Lung (tissue), 12 donors: Measurements from ENCODE around the gene APOL3. TPM values are rescaled to one million over a fixed set of nuclear protein-coding genes. Genes with fewer than 3 reads are reported as not detected.
A peak's percentile ranks its signal among the peaks of the same experiment; 100 is the strongest.

ENCODE experiments used
- ATAC-seq: fragments of 200-7000 bp; cut with Tn5 transposase; one replicate; pipeline ENCODE4 v1.9.1; 2020; ENCODE audit warnings: moderate number of reproducible peaks; ENCODE audit not compliant: insufficient read depth, low FRiP score
- DNase-seq, 3 donors: peaks; one replicate each; pipeline ENCODE4 v3.0.0-alpha.2; 2013 to 2017
- H3K27ac ChIP-seq, 2 donors: one replicate each; pipeline ENCODE4 v1.5.1; 2013; ENCODE audit warnings: mild to moderate bottlenecking in 2 of 2, moderate library complexity in 2 of 2, control low read depth in 1 of 2, inconsistent platforms in 1 of 2, low read depth in 1 of 2, low read length in 1 of 2
- H3K27me3 ChIP-seq, 3 donors: one replicate each; pipeline ENCODE4 v1.5.1; 2013; ENCODE audit warnings: low read length in 2 of 3; ENCODE audit not compliant: control insufficient read depth in 3 of 3, insufficient read depth in 3 of 3
- H3K36me3 ChIP-seq, 4 donors: one replicate each; pipeline ENCODE4 v1.5.1; 2013; ENCODE audit warnings: low read length in 4 of 4, mild to moderate bottlenecking in 1 of 4, moderate library complexity in 1 of 4; ENCODE audit not compliant: control insufficient read depth in 4 of 4, insufficient read depth in 4 of 4
- H3K4me1 ChIP-seq, 5 donors: one replicate each; pipeline ENCODE4 v1.5.1; 2013; ENCODE audit warnings: low read length in 5 of 5, mild to moderate bottlenecking in 2 of 5, moderate library complexity in 1 of 5; ENCODE audit not compliant: control insufficient read depth in 5 of 5, insufficient read depth in 5 of 5
- H3K4me3 ChIP-seq: one replicate; pipeline ENCODE4 v1.5.1; 2013; ENCODE audit warnings: mild to moderate bottlenecking, control low read depth, moderate library complexity
- H3K9ac ChIP-seq, 2 donors: one replicate each; pipeline ENCODE4 v1.5.1; 2013; ENCODE audit warnings: low read length in 2 of 2, control low read depth in 1 of 2; ENCODE audit not compliant: insufficient read depth in 1 of 2
- H3K9me3 ChIP-seq, 4 donors: one replicate each; pipeline ENCODE4 v1.5.1; 2013; ENCODE audit warnings: low read length in 3 of 4, mild to moderate bottlenecking in 1 of 4, moderate library complexity in 1 of 4; ENCODE audit not compliant: control insufficient read depth in 4 of 4, insufficient read depth in 3 of 4
- CTCF ChIP-seq: IDR thresholded peaks from 2 replicates; pipeline ENCODE4 v1.5.1; 2012; ENCODE audit warnings: mild to moderate bottlenecking; ENCODE audit errors: control extremely low read depth, extremely low read depth
- WGBS, 2 donors: extraction: QIAGEN DNeasy Blood & Tissue Kit; methylation state at CpG; one replicate each; pipeline ENCODE4 v1.1.7; 2013; 5-methylcytosine and 5-hydroxymethylcytosine counted together
- polyA plus RNA-seq, 2 donors: library from polyadenylated mRNA; stranded (reverse); fragments of 200-250 nt; gene quantifications; one replicate each; pipeline ENCODE4 v1.2.1, GENCODE V29; 2013
- total RNA-seq, 2 donors: library from RNA; depleted of rRNA in 1 of 2; stranded (reverse); fragments of >200 nt in 1 of 2; gene quantifications; one replicate each; pipeline ENCODE4 v1.2.1, GENCODE V29; 2014 to 2021
- donor health status: control.
- donor health status: control.
- donor health status: Bipolar disorder and iron deficiency.
- donor health status: healthy.
- donor health status: DM: yes; HTN: yes; CAD: no.

The APOL3 gene
- total and polyA plus RNA-seq, 4 donors, result 26.2 to 50.9 (median 44.7) TPM

- DNase-seq (no peak), ATAC-seq (no peak)
- Histone ChIP-seq H3K4me3 (no peak overlapping the region), H3K9me3 (no peaks in the 10 kb centered on the region), H3K36me3 (no peaks in the 10 kb centered on the region), H3K27ac (no peak overlapping the region), H3K4me1 (peaks cover 7 to 35% (median 14%) of the 10 kb centered on the region in 5 donors), H3K27me3 (no peaks in the 10 kb centered on the region), H3K9ac (no peak overlapping the region)
- TF ChIP-seq CTCF, result no peak
- 75 to 86% methylated on average over 5 of the region's 5 CpGs for WGBS, 2 donors
Measured at GRCh38 chr22:36199001-36199551, 38.5 kb upstream of the APOL3 start.

- Histone ChIP-seq H3K4me1 (peaks cover 7 to 35% (median 14%) of the 10 kb centered on the region in 5 donors), H3K27ac (no peak overlapping the region), H3K4me3 (no peak overlapping the region), H3K9me3 (no peaks in the 10 kb centered on the region), H3K36me3 (no peaks in the 10 kb centered on the region), H3K27me3 (no peaks in the 10 kb centered on the region), H3K9ac (no peak overlapping the region)
- DNase-seq (no peak), ATAC-seq (no peak)
- TF ChIP-seq CTCF, result no peak
- WGBS, 2 donors, result 88 to 91% methylated on average over 3 of the region's 3 CpGs
Measured at GRCh38 chr22:36198536-36198935, 38.0 kb upstream of the APOL3 start.

GRCh38 chr22:36197514-36198146 is 37.1 kb upstream of the APOL3 start:
- no peaks in the 10 kb centered on the region for H3K27me3 ChIP-seq
- WGBS, 2 donors, result 46 to 58% methylated on average over 8 of the region's 8 CpGs
- no peak overlapping the region for H3K4me3 ChIP-seq
- no peak overlapping the region for H3K9ac ChIP-seq
- H3K27ac ChIP-seq, result peak overlapping the region; percentile 24 to 42
- H3K4me1 ChIP-seq, result peaks cover 4 to 30% (median 14%) of the 10 kb centered on the region in 5 donors
- DNase-seq, result peak; percentile 58 to 79 (median 74)
- no peak for TF ChIP-seq CTCF
- ATAC-seq, result no peak
- no peaks in the 10 kb centered on the region for H3K36me3 ChIP-seq
- H3K9me3 ChIP-seq, result no peaks in the 10 kb centered on the region
